GM19043 (cell line): Measurements from ENCODE around the gene RNU2-63P.
"Not testable (repeated sequence)": the region's sequence is repeated elsewhere in the genome, so short reads cannot be mapped to it uniquely, and the experiment has no call there.

ENCODE experiments used
- ATAC-seq: cut with Tn5 transposase; IDR thresholded peaks from one replicate; pipeline ENCODE4 v1.9.1; 2021; ENCODE audit warnings: low read depth; ENCODE audit not compliant: unreplicated experiment

RNU2-63P gene

DNA sequence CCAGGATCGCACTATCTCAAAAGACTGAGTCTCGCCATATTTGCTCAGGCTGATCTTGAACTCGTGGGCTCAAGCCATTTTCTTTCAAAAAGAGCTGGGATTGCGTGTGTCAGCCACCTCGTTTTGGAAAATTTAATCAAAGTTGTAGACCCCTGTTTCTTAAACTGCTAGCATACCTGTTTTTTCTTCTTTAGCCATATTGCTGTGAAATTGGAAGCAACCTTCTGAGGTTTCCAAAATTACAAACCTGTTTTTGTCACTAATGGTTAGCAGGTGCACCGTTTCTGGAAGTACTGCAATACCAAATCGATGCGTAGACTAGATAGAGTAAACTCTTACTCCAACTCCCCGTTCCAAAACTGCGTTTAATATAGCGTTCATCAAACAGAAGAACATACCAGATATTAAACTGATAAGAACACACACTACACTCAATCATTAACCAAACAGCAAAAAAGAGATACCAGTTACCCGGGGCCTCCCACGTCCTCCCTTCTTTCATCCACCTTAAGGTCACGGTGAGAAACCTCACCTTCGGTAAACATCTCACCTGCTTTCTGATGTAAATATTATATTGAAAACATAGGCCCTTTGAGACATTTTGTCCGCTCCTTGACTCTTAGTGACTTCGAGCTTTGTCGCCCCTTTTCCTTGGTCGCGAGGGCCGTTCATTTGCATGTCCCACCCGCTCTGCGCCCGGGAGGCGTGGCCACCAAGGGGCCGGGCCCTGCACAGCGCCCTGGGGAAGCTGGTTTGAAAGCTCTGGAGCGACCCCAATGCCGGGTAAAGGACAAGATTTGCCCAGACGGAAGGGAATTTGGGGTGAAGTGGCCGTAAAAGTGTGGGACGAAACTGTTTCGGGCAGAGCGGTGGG lies at the start of gene RNU2-63P:
Gene RNU2-63P (minus strand): TSS at position 462 of the 874 bp plus-strand sequence.
- peak; percentile 81 for ATAC-seq

DNA sequence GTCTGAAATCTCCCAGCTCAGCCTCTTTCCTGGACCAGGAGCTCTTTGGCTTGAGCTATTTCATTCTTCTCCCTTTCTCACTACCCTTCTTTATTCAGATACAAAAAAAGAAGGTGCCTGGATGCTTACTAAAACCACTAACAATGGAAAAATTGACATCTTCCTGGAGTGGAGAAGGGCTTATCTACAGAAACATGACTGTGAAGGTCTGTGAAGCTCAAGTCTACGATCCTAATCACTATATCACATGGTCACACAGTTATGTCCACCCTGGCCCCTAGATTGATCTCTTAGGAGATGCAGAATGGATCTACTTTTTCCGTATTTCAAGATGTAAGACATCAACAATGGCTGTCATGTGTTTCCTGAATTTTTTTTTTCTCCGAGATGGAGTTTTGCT lies 44.9 kb upstream of the RNU2-63P start:
- no peak for ATAC-seq

DNA sequence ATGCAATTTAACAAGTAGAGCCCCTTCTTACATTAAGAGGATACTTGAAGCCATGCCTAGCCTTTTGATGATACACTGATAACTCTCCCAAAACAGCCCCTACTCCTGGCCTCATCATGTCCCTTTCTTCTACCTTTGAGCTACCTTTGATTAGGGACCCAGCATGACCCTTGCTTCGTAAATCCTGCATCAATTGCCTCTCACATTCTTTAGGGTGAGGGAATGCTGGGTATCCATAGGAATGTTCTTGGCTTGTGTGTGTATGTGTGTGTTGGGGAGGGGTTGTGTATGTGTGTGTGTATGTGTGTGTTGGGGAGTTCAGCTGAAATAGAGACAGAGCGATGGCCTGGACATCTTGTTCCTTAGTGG lies 44.5 kb upstream of the RNU2-63P start:
- no peak for ATAC-seq

GRCh38 chr2:88059979-88060906 lies 43.9 kb upstream of the RNU2-63P start:
- ATAC-seq = no peak

DNA sequence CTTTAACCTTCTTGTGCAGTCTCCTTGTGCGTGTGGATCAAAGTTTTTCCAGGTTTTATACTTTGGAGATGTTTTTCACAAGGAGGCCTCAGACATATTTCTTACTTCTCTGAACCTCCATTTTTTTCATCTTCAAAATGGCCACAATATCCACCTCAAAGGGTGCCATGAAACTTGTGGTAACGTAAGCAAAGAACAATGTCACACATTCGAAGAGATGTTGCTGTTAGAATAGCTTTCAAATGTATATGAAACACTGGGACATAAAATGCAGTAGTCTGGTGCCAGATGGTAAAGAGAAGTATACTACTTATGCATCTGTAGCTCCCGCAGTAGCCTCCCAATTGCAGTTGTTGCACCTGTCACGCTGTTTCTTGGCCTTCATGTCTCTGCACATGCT lies 41.8 kb upstream of the RNU2-63P start:
- no peak for ATAC-seq

DNA sequence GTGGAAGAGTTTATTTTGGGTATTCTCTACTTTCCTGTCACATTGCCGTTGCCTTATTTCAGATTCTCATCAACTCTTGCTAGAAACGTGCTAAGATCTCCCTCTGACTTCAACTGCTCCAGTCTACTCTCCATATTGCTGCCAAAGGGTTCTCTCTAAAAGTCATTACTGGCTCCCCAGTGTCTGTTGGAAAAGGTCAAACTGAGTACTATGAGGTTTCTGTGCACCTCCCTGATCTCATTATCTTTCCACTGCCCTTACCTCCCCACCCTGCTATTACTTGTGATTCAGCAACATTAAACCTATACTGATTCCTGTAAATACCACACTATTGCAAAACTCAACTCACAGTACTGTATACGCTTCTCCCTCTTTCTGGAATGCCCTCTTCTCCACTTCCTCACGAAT lies 41.1 kb upstream of the RNU2-63P start:
- no peak for ATAC-seq

- ATAC-seq = peak; percentile 85
Measured at GRCh38 chr2:88055371-88056128, 39.2 kb upstream of the RNU2-63P start, which contains the start of gene KRCC1. TSS of gene KRCC1 (minus strand) at chr2:88055783. CDS start at chr2:88028563, 27,220 bp downstream.

- no peak for ATAC-seq
Measured at GRCh38 chr2:88054782-88055370, 38.5 kb upstream of the RNU2-63P start.

GRCh38 chr2:88053934-88054781 lies 37.8 kb upstream of the RNU2-63P start:
- no peak for ATAC-seq

DNA sequence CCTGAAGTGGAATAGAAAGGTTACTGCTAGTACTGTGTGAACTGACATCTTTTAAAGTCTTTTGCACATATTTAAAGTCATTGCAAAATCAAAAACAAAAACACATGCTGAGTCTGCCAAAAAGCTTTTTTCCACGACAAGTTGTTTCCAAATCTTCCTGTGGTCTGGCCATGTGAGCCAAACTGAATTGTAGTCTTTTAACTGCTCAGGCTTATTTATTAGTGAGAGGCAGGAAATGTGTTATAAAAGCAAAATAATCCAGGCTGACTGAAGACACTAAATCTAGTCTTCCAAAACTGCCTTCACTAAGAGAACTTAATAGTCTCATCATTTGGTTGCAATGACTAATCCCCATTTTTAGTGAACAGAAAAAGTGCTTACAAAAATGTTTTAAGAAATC lies 36.9 kb upstream of the RNU2-63P start:
- no peak for ATAC-seq

GRCh38 chr2:88051792-88052191 lies 35.4 kb upstream of the RNU2-63P start:
- ATAC-seq = no peak

DNA sequence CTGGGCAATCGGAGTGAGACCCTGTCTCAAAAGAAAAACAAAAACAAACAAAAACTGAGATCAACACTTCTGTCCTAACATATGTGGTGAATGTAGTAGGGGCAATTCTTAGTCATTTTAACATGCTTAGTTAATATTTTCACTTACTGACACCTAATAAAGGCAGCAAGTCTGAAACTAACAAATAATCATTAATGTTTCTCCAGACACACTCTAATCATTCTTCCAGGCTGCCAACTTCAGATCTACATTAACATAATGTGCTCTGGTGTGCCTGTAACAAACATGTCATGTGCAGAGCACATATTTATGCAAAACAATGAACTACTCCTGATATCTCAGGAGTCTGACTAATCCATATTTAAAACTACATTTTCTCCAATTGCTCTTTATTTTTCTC lies 33.3 kb upstream of the RNU2-63P start:
- peak; percentile 42 for ATAC-seq

GRCh38 chr2:88048541-88048940 lies 32.2 kb upstream of the RNU2-63P start:
- no peak for ATAC-seq

GRCh38 chr2:88045561-88045960 lies 29.2 kb upstream of the RNU2-63P start:
- ATAC-seq = not testable (repeated sequence)

DNA sequence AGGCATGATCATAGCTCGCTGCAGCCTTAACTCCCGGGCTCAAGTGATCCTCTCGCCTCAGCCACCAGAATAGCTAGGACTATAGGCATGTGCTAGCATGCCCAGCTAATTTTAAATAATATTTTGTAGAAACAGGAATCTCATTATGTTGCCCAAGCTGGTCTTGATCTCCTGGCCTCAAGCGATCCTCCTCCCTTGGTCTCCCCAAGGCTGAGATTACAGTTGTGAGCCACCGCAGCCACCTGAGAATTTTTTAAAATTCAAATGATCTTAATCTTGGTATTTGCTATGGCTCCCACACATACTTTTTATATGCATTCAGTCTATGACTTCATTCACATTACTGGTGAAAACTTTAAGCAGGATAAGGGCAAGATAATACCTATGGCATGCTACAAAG lies 26.1 kb upstream of the RNU2-63P start:
- ATAC-seq = no peak

DNA sequence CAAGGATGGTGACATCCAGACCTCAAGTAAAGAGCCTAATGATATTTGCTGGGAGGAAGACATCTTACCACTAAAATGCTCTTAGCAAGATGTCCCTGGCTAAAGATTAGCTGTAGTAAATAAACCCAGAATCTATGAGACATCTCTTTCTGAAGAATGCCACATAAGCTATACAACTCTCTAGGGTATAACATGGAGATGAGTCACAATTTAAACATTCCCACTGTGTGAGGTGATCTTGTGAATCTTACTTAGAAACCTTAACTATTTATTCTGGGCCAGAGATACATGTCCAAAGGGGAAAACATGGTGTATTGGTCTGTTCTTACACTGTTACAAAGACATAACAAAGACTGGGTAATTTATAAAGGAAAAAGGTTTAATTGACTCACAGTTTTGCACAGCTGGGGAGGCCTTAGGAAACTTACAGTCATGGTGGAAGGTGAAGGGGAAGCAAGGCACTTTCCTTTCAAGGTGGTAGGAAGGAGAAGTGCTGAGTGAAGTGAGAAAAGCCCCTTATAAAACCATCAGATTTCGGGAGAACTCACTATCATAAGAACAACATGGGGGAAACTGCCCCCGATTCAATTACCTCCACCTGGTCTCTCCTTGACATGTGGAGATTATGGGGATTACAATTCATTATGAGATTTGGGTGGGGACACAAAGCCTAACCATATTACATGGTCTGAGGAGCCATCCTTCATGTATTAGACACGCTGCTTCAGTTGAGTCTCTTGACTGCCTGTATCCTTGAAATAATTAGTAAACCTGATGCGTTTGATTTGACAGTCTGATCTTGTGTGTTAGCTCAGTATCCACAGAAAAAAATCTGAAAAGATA lies 22.1 kb upstream of the RNU2-63P start:
- no peak for ATAC-seq

GRCh38 chr2:88036606-88037005 lies 20.3 kb upstream of the RNU2-63P start:
- ATAC-seq = no peak

DNA sequence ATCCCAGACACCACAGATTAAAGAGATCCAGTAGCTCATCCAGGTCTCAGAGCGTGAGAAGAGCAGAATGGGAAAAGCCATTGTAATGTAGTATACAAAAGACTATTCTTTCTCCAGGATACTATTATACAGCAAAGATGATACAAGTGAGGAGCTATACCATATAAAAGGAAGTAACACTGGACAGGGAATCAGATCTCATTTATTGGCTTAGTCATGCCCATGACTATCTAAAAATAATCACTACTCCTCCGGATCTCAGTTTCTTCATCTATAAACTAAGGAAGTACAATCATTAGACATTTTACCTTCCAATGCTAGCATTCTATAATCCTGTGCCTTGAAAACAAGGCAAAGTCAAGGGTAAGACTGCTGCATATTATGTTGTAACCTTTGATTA lies 19.8 kb upstream of the RNU2-63P start:
- ATAC-seq = no peak
